Measurements from ENCODE around the gene GLB1L2. TPM values are rescaled to one million over a fixed set of nuclear protein-coding genes. Genes with fewer than 3 reads are reported as not detected.

The GLB1L2 gene
- total RNA-seq, 1 experiment from 2014 or later: 27.1 TPM

DNA sequence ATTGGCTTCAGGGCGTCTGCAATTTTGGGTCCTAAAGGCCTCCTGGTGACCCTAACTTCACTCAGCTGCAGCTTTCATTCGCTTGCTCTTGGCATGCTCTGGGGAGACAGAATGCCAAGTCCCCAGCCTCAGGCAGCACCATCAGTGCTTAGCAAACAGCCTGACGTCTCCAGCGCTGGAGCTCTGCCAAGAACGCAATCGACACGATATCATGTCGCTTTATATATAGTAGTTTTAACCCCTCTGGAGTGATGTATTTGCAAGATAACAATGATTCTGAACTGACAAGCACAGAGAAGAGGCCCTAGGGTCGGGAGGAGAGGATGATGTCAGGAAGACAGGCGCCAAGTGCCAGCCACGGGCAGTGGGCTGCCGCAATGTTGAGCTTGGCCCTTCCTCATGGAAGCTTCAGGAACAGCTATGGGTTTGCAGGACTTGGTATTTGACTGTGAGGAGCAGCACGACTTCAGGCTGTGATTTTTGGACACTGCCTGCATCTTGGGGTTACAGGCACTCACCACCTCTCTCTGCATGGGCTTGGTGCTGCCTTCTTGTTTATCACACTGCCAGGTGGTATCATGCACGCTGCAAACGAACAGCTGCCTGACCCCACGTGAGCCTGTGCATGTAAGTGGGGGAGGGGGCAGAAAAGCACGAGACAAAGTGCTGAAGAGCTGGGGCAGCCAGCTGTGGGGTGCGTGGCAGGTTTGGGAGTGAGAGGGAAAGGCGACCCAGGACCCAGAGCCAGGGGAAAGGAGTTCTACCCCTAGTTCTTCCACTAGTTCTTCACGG is 54.2 kb downstream of the GLB1L2 start:
- CTCF ChIA-PET: no interaction called here
- RAD21 ChIA-PET (ENCODE audit: low non-redundant PET in 1 of 2, low total read pairs in 2 of 2, uncharacterized antibody in 2 of 2, unreplicated experiment in 2 of 2): no interaction called here

DNA sequence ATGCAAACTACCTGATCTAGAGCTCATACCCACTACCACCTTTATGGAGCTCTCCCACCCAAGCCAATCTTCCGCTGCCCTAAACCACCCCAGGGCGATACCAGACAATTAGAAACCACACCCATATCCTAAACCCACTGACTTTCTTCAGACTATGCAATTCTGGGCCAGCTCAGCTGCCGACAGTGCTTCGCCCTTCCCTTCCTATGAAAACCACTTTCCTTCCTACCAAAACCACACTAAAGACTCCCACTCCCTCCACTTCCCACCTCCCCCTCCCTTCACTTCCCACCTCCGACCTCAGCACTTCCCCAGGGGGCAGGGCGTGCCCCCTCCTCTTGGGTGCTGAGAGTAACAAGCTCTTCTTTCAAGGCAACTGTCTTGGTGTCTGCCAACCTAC is 55.2 kb downstream of the GLB1L2 start:
- ChIA-PET POLR2A (no interaction called here), RAD21 (ENCODE audit: low non-redundant PET in 1 of 2, low total read pairs in 2 of 2, uncharacterized antibody in 2 of 2, unreplicated experiment in 2 of 2) (no interaction called here), CTCF (no interaction called here)
- Histone ChIP-seq H3K4me1 (ENCODE audit: control insufficient read depth in 1 of 2, insufficient read depth in 2 of 2, low read length in 2 of 2) (no peaks in the 10 kb centered on the region), H4K20me1 (ENCODE audit: insufficient read depth) (no peaks in the 10 kb centered on the region), H3K4me3 (replicated peaks in 1 of 2; ENCODE audit: low read depth in 1 of 2, low read length in 2 of 2) (no peak overlapping the region), H3K27me3 (ENCODE audit: insufficient read depth, low read length) (no peaks in the 10 kb centered on the region), H3K9ac (ENCODE audit: low read length) (no peak overlapping the region), H3K4me2 (ENCODE audit: low read length) (no peak overlapping the region), H3K9me2 (ENCODE audit: insufficient read depth) (no peaks in the 10 kb centered on the region), H3K27ac (ENCODE audit: low read depth, low read length) (no peak overlapping the region), H2AFZ (ENCODE audit: low read depth, low read length, poor library complexity, severe bottlenecking) (no peak overlapping the region), H3K9me3 (ENCODE audit: control insufficient read depth in 1 of 2, insufficient read depth in 1 of 2, low read depth in 1 of 2, low read length in 2 of 2) (no peaks in the 10 kb centered on the region), H3K79me2 (ENCODE audit: insufficient read depth, low read length) (no peaks in the 10 kb centered on the region), H3K36me3 (ENCODE audit: control insufficient read depth in 1 of 2, insufficient read depth in 2 of 2, low read length in 2 of 2) (no peaks in the 10 kb centered on the region)
- TF ChIP-seq, protein P1, sequence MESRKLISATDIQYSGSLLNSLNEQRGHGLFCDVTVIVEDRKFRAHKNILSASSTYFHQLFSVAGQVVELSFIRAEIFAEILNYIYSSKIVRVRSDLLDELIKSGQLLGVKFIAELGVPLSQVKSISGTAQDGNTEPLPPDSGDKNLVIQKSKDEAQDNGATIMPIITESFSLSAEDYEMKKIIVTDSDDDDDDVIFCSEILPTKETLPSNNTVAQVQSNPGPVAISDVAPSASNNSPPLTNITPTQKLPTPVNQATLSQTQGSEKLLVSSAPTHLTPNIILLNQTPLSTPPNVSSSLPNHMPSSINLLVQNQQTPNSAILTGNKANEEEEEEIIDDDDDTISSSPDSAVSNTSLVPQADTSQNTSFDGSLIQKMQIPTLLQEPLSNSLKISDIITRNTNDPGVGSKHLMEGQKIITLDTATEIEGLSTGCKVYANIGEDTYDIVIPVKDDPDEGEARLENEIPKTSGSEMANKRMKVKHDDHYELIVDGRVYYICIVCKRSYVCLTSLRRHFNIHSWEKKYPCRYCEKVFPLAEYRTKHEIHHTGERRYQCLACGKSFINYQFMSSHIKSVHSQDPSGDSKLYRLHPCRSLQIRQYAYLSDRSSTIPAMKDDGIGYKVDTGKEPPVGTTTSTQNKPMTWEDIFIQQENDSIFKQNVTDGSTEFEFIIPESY (IDR thresholded peaks at IDR 0.05; ENCODE audit: extremely low read depth, insufficient replicate concordance, low read length): no peak
- TF ChIP-seq, protein P2, sequence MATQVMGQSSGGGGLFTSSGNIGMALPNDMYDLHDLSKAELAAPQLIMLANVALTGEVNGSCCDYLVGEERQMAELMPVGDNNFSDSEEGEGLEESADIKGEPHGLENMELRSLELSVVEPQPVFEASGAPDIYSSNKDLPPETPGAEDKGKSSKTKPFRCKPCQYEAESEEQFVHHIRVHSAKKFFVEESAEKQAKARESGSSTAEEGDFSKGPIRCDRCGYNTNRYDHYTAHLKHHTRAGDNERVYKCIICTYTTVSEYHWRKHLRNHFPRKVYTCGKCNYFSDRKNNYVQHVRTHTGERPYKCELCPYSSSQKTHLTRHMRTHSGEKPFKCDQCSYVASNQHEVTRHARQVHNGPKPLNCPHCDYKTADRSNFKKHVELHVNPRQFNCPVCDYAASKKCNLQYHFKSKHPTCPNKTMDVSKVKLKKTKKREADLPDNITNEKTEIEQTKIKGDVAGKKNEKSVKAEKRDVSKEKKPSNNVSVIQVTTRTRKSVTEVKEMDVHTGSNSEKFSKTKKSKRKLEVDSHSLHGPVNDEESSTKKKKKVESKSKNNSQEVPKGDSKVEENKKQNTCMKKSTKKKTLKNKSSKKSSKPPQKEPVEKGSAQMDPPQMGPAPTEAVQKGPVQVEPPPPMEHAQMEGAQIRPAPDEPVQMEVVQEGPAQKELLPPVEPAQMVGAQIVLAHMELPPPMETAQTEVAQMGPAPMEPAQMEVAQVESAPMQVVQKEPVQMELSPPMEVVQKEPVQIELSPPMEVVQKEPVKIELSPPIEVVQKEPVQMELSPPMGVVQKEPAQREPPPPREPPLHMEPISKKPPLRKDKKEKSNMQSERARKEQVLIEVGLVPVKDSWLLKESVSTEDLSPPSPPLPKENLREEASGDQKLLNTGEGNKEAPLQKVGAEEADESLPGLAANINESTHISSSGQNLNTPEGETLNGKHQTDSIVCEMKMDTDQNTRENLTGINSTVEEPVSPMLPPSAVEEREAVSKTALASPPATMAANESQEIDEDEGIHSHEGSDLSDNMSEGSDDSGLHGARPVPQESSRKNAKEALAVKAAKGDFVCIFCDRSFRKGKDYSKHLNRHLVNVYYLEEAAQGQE (IDR thresholded peaks at IDR 0.05; ENCODE audit: low read depth): no peak
- TF ChIP-seq CBX3 (IDR thresholded peaks at IDR 0.05; ENCODE audit: low read depth): no peak
- TF ChIP-seq FOSL1 (IDR thresholded peaks at IDR 0.05; ENCODE audit: low read depth): no peak
- TF ChIP-seq POLR2A (IDR thresholded peaks at IDR 0.05; ENCODE audit: borderline replicate concordance, extremely low read depth, insufficient read depth, insufficient read length): no peak
- TF ChIP-seq POLR2AphosphoS5 (IDR thresholded peaks at IDR 0.05; ENCODE audit: low read depth, low read length): no peak
- intact Hi-C loops (cut with micrococcal nuclease): no loop called here
- DNase-seq (ENCODE audit: low read depth, low spot score) (no peak), ATAC-seq (no peak)
- no TSS peak for BruUV-seq (replicated peaks)

More for the DNA sequence above, 54.2 kb downstream of the GLB1L2 start:
- H3K27ac ChIP-seq (ENCODE audit: low read depth, low read length): no peak overlapping the region
- no peaks in the 10 kb centered on the region for H3K4me1 ChIP-seq (ENCODE audit: control insufficient read depth in 1 of 2, insufficient read depth in 2 of 2, low read length in 2 of 2)
- no peaks in the 10 kb centered on the region for H3K27me3 ChIP-seq (ENCODE audit: insufficient read depth, low read length)
- no peaks in the 10 kb centered on the region for H3K9me3 ChIP-seq (ENCODE audit: control insufficient read depth in 1 of 2, insufficient read depth in 1 of 2, low read depth in 1 of 2, low read length in 2 of 2)
- no peaks in the 10 kb centered on the region for H4K20me1 ChIP-seq (ENCODE audit: insufficient read depth)
- ATAC-seq (no peak), DNase-seq (ENCODE audit: low read depth, low spot score) (no peak)
- H3K79me2 ChIP-seq (ENCODE audit: insufficient read depth, low read length): no peaks in the 10 kb centered on the region
- no peaks in the 10 kb centered on the region for H3K36me3 ChIP-seq (ENCODE audit: control insufficient read depth in 1 of 2, insufficient read depth in 2 of 2, low read length in 2 of 2)
- H2AFZ ChIP-seq (ENCODE audit: low read depth, low read length, poor library complexity, severe bottlenecking): no peak overlapping the region
- no peak for TF ChIP-seq FOSL1 (IDR thresholded peaks at IDR 0.05; ENCODE audit: low read depth)
- no peak for TF ChIP-seq JUND (IDR thresholded peaks at IDR 0.05)
- H3K4me2 ChIP-seq (ENCODE audit: low read length): no peak overlapping the region
- intact Hi-C loops (cut with micrococcal nuclease): no loop called here
- no peak overlapping the region for H3K9ac ChIP-seq (ENCODE audit: low read length)
- no peak overlapping the region for H3K4me3 ChIP-seq (replicated peaks in 1 of 2; ENCODE audit: low read depth in 1 of 2, low read length in 2 of 2)
- BruUV-seq (replicated peaks): no TSS peak
- no peaks in the 10 kb centered on the region for H3K9me2 ChIP-seq (ENCODE audit: insufficient read depth)
- POLR2A ChIA-PET: no interaction called here

Measured in HCT116 (cell line).